SH-SY5Y (cell line): ENCODE results near the gene UACA.
A peak's percentile ranks its signal among the peaks of the same experiment; 100 is the strongest.

Experiments used
- GATA2 ChIP-seq: IDR thresholded peaks from 2 replicates; pipeline ENCODE4 v1.6.1; 2011; ENCODE audit warnings: mild to moderate bottlenecking, low read depth, low read length
- GATA3 ChIP-seq: IDR thresholded peaks from 2 replicates; pipeline ENCODE4 v1.6.1; 2011; ENCODE audit warnings: low read depth, mild to moderate bottlenecking, low read length, moderate library complexity

UACA gene

DNA sequence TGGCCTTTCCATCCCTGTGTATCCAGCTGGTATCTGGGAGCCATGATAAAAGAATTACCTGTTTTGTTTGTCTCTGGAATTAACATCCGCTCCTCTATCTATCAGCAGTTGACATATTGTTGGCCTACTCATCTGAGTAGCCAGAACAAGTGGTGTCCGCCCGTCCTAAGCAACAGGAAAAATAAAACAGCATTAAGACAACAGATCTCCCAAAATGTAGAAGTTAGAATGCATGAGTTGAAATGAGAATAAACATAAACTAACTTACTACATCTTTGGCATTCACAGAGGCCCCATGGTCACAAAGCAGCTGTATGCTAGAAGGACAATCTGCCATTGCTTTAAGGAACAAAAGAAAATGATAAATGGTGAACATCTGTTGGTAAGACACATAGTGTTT lies 75.9 kb downstream of the UACA start:
- no peak for TF ChIP-seq GATA2
- no peak for TF ChIP-seq GATA3

DNA sequence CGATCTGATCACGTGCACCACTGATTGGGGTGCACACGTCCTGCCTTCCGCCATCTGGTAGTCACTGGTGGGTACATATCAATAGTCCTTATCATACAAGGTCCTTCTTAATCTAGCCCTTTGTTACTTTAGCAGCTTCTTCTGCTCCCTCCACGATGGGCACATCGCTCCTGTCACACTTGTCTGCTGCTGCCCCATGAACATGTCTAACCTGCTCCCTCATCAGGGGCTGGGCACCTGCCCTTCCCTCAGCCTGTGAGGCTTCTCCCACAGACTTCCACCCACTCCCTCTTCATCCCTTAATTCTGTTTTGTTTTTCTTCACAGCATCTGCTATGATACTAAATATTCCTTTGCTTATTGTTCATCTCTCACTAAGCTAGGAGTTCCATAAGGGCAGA lies 82.5 kb downstream of the UACA start:
- TF ChIP-seq GATA2 (no peak), GATA3 (no peak)

GRCh38 chr15:70679919-70680231 lies 83.5 kb downstream of the UACA start:
- TF ChIP-seq GATA3 (no peak), GATA2 (no peak)

DNA sequence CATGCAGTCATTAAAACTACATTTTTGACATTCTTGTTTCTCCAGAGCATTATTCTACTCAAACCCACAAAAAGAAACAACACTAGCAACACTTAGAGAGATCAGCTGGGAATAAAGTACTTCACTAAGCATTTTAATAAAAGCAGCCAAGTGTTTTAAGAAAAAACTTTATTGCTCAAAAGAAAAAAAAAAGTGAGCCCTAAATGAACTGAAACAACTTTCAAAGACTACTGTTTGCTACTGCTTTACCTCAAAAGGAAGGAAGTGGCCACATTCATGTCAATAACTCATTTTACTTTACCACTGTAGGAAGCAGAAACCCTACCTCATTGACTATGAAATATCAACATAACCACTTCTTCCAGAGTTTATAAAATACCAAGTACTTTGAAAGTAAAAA lies 91.3 kb downstream of the UACA start:
- no peak for TF ChIP-seq GATA3
- TF ChIP-seq GATA2, result no peak

DNA sequence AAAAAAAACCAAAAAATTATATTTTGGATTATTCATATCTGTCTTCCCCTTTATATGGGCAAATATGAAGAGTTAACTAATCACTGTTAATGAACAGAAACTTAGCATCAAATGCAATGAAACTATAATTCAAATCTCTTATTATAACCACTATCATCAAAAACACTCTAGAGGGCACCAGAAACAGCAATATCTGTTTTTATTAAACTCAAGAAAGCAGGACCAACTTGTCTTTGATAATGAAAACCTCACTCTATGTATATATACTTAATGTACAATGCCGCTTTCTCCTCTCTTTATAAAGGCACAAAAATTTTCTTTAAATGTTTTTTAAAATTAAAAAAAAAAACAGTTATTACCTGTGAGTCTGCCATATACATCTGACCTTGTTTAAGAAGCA lies 92.7 kb downstream of the UACA start:
- TF ChIP-seq GATA2 (no peak), GATA3 (no peak)

DNA sequence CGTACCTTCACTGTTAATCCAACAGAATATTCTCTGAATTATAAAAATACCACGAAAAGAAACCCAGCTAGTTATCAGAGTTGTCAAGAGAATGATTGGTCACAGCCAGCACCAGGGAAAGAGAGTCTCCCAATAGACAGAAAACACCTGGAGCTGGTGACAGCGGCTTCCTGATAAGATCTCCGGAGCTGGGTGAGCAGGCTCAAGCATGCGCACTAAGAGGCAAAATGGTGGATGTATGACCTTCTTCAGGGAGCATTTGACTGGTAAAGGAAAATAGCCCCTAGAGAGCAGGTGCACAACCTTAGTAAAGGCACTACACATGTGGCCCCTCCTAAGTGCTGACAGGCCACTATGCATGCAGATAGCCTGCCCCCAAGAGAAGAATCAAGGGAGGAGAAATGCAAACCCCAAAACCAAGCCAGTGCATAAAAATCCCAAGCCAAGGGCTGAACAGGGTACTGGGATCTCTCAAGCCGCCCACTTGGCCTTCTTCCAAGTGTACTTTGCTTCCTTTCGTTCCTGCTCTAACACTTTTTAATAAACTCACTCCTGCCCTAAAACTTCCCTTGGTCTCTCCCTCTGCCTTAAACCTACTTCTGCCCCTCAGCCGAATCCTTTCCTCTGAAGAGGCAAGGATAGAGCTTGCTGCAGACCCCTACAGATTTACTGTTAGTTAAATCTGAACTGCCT lies 93.2 kb downstream of the UACA start:
- TF ChIP-seq GATA2 (peak; percentile 93), GATA3 (peak; percentile 77)

GRCh38 chr15:70669006-70669602 lies 94.3 kb downstream of the UACA start:
- TF ChIP-seq GATA2 (no peak), GATA3 (no peak)

DNA sequence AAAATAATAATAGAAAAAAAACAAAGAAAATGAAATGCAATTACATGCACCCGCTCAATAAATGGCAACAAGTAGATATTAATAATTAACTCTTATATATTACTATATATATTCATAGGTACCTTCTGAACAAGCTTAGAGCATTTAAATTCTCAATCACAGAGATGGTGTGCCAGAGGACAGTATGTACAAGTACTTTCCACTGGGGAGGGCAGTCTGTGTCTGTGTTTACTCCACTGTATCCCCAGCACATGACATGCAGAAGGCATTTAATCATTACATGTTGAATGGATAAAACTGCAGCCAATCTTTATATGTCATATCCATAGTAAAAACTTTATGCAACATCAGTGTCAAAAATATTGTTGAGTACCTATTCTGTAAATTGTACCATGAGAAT lies 97.8 kb downstream of the UACA start:
- TF ChIP-seq GATA3 (no peak), GATA2 (no peak)

DNA sequence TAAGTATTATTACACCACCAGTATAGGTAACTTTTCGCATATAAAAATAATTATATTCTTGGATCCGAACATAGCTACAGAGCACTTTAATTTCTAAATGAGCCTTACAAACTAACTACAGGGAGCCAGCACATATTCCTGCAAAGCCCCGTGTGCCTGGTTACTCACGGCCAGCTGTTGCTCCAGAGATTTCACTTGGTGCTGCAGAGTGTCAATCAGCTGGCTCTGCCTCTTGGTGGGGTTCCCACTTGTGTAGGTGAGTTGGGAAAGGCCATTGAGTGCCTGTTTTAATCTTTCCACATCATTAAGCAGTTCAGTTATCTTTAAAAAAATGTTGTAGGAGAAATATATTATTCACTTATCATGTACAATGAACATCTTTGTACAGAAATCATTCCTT lies 98.9 kb downstream of the UACA start:
- TF ChIP-seq GATA3 (no peak), GATA2 (no peak)

GRCh38 chr15:70659662-70660061 lies 103.7 kb downstream of the UACA start:
- no peak for TF ChIP-seq GATA2
- no peak for TF ChIP-seq GATA3

DNA sequence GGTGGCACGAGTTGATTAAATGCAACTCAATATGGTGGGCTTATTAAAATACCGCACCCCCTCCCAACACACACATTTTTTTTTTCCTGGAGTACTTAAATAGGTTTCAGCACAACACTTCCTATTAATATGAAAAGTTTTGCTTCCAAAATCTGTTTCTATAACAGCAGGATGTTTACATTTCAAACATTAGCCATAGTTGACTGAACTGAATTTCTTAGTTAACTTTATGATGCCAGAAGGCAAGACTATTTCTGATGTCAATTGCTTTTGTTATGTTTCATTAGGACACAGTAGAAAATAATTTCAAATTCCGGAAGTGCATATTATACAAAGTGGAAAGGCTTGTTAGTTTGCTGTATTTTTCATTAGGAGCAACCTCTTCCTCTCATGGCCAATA lies 104.7 kb downstream of the UACA start:
- no peak for TF ChIP-seq GATA2

GRCh38 chr15:70653426-70653825 lies 109.9 kb downstream of the UACA start:
- TF ChIP-seq GATA3 (no peak), GATA2 (no peak)

DNA sequence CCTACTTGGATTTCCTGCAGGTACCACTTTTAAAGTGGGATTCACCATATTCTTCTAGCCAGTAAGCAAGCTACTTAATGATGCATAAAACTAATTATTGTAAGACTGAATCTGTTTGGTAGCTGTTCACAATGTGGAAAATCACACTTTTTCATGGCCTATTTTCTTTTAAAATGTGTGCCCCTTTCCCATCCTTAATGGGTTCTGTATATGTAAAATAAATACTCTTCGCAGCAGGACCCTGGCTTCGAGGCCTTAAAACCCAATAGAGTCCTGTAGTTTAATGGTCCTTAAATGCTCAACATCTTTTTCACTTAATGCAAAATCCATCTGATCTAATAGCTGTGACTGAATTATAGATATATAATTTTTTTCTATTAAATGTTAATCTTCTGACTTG lies 111.0 kb downstream of the UACA start:
- TF ChIP-seq GATA3 (no peak), GATA2 (no peak)

DNA sequence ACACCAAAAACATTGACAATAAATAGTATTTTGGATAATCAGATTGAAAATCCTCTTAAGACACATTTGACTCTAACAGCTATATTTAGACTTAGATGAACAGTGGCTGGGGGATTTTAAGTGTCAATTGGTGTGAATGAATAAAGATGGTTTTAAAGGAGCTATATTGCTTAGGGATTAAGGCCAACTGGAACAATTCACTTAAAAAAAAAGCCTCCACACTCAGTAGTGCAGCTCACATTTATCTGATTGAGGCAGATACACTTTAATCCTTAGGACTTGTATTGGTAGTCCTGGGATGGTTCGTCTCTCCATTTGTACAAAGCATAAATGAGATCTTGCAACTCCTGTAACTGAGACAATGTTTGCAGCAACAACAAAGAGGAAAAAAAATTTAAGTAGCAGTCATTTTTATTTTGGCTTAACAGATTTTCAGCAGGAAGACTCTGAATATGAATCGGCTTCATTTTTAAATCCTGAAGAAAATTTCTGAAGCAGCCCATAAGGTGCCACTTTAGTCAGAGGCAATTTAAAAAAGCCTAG lies 112.0 kb downstream of the UACA start:
- TF ChIP-seq GATA3, result no peak
- no peak for TF ChIP-seq GATA2

DNA sequence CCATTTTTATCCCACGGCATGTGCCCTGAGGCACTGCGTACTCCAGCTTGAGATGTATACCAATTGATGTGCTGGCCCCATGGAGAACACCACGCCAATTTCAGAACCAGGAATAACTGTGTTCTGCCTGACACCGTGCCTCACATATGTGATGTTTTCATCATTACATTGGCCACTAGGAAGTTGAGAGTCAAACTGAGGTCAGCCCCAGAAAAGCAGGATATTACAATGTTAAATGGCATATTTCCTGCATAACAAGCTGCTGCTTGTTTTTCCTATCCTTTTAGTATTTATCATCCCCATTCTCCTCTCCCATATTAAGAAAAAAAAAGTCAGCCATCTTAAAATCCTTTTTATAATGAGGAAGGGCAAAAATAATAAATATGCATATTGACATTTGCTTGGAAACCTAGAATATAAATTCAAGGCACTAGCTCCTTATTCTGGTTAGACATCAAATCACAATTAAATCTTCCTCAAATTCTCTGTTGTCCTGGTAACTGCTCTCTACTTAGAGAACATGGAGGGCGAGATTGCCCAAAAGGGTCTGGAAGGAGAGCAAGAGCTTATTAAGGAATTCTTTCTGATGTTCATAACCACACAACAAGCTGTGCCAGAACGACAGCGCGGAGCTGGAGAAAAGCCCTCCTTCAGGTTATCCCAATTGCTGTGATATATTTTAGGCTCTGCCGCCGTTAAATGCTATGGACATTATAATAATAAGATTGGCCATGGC lies 112.6 kb downstream of the UACA start:
- TF ChIP-seq GATA2 (no peak), GATA3 (no peak)

GRCh38 chr15:70647396-70647795 lies 116.0 kb downstream of the UACA start:
- TF ChIP-seq GATA3 (no peak), GATA2 (no peak)
